Measurements from ENCODE around the gene LYZL2.

LYZL2 gene

DNA sequence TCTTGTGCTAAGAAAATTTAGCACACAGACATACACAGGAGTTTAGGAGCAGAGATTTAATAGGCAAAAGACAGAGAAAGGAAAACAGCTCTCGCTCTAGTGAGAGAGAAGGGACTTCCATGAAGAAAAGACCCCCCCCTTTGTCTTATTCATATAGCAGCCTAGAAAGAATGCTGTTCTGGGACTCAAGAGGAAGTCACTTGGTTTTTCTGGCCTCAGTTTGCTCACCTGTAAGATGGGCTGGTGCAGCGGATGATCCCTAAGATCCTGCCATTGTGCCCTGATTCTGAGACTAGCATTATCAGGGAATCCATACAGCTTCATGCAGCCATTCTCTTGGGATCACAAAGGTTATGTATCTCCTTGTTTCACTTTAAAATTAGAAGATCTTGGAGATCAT is 42.7 kb downstream of the LYZL2 start:
- POLR2A ChIA-PET: no interaction called here
- TF ChIP-seq BHLHE40 (IDR thresholded peaks at IDR 0.05; ENCODE audit: borderline replicate concordance) (no peak), FOXA1 (IDR thresholded peaks at IDR 0.05) (no peak)
- DNase-seq (ENCODE audit: extremely low spot score): no peak
- CTCF ChIA-PET: no interaction called here

DNA sequence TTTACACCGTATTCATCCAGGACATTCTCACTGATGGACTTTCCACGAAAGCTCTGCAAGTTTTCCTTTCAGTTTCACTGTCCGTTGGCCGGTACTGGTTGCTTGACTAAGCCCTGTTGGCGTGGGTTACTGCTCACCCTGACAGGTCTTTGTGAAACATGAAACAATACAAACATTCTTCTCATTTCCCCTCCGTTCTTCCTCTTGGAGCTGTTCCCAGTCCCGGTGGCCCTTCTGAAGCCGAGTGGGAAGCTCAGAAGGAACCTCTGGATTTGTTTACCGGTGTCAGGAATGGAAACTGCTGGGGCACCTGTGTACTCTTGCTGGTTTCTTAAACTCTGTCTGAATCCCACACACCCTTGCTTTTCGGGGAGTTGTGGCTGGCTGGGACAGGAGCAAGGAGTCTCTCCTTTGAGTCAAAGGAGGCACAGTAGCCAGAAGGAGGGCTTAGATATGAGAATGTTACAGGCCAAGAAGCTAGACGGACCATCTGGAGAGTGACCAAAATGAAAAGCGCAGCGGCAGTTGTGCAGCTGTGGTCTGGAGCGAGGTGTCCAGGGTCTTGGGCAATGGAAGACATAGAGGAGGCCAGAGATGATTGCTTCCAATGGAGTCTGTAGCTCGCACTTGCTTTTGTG is 45.7 kb downstream of the LYZL2 start:
- POLR2A ChIA-PET: interaction anchor here (1.8 kb wide), 1 partner anchor 30 kb away, joined by 4 read pairs; no protein-coding TSS in a partner anchor
- no peak for DNase-seq (ENCODE audit: extremely low spot score)
- CTCF ChIA-PET: interaction anchor here (0.6 to 1.1 kb wide), 3 partner anchors 146 to 209 kb away, joined by 3 to 6 read pairs (median 3); no protein-coding TSS in a partner anchor

DNA sequence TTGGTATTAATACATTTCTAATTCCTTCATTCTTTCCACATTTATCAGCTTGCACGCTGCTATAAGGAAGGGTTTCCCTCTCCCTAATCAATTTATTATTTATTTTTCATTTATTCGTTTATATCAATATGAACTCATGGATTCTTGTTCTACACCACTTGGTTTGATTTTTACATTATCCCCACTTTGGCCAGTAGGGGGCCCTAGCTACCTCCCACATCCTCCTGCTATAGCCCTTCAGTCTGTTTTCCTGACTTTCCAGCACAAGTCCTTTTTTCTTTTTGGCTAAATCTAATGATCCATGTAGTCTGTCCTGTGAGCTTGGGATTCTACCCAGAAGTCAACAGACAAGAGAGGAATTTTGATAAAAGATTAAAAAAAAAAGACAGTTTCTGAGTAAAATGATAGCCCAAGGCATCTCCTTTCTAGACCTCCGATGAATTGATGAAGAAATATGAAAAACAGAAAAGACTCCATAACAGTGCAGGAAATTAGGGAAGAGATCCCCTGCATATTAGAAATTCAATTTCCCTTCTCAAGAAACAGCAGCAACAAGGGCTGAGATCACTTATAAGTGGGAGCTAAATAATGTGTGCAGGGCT is 47.7 kb downstream of the LYZL2 start:
- DNase-seq (ENCODE audit: extremely low spot score): peak; percentile 46
- no peak for TF ChIP-seq BHLHE40 (IDR thresholded peaks at IDR 0.05; ENCODE audit: borderline replicate concordance)
- no peak for TF ChIP-seq SUZ12 (IDR thresholded peaks at IDR 0.05)
- no peak for TF ChIP-seq NFRKB (IDR thresholded peaks at IDR 0.05)
- no peak for TF ChIP-seq ARNT (IDR thresholded peaks at IDR 0.05)
- TF ChIP-seq CTBP1 (IDR thresholded peaks at IDR 0.05; ENCODE audit: borderline replicate concordance): no peak
- no peak for TF ChIP-seq FOXK2 (IDR thresholded peaks at IDR 0.05)
- CTCF ChIA-PET: interaction anchor here (0.6 to 2.1 kb wide), 19 partner anchors 10 to 1047 kb away, joined by 3 to 20 read pairs (median 3); no protein-coding TSS in a partner anchor
- POLR2A ChIA-PET: no interaction called here

More for the DNA sequence above, 45.7 kb downstream of the LYZL2 start:
- TF ChIP-seq CTBP1 (IDR thresholded peaks at IDR 0.05; ENCODE audit: borderline replicate concordance) (no peak), ARNT (IDR thresholded peaks at IDR 0.05) (no peak), LEF1 (IDR thresholded peaks at IDR 0.05; ENCODE audit: borderline replicate concordance) (no peak), FOXM1 (IDR thresholded peaks at IDR 0.05; ENCODE audit: borderline replicate concordance) (no peak), BHLHE40 (IDR thresholded peaks at IDR 0.05; ENCODE audit: borderline replicate concordance) (no peak)
- TF ChIP-seq, protein P1, sequence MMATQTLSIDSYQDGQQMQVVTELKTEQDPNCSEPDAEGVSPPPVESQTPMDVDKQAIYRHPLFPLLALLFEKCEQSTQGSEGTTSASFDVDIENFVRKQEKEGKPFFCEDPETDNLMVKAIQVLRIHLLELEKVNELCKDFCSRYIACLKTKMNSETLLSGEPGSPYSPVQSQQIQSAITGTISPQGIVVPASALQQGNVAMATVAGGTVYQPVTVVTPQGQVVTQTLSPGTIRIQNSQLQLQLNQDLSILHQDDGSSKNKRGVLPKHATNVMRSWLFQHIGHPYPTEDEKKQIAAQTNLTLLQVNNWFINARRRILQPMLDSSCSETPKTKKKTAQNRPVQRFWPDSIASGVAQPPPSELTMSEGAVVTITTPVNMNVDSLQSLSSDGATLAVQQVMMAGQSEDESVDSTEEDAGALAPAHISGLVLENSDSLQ (IDR thresholded peaks at IDR 0.05): no peak

DNA sequence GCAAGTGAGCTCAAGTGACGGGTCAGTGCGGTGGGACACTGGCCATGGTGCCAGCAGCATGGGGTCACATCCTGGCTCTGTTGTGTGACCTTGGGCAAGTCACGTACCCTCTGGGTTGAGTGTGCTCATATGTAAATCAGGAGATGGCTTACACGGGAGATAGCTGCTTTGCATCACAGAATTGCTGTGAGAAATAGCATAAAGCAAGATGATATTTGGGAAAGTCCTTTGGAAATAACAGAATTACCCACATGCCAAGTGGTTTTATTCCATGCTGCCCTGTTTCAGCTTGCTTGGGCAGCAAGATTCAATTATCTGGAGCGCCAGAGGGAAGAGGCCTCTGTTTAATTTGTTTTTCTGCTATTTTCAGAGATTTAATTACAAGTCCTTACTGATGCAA is 48.9 kb downstream of the LYZL2 start:
- ChIA-PET POLR2A (no interaction called here), CTCF (interaction anchor here (0.9 to 2.1 kb wide), 3 partner anchors 11 to 221 kb away, joined by 3 to 20 read pairs (median 3); no protein-coding TSS in a partner anchor)
- TF ChIP-seq FOXK2 (IDR thresholded peaks at IDR 0.05) (no peak), BHLHE40 (IDR thresholded peaks at IDR 0.05; ENCODE audit: borderline replicate concordance) (no peak), FOXA1 (IDR thresholded peaks at IDR 0.05) (no peak), ARNT (IDR thresholded peaks at IDR 0.05) (no peak), L3MBTL2 (conservative IDR thresholded peaks at IDR 0.05) (no peak), LEF1 (IDR thresholded peaks at IDR 0.05; ENCODE audit: borderline replicate concordance) (no peak), CTBP1 (IDR thresholded peaks at IDR 0.05; ENCODE audit: borderline replicate concordance) (no peak), TARDBP (IDR thresholded peaks at IDR 0.05) (no peak)
- TF ChIP-seq, protein P1 (IDR thresholded peaks at IDR 0.05): no peak
- DNase-seq (ENCODE audit: extremely low spot score): no peak

DNA sequence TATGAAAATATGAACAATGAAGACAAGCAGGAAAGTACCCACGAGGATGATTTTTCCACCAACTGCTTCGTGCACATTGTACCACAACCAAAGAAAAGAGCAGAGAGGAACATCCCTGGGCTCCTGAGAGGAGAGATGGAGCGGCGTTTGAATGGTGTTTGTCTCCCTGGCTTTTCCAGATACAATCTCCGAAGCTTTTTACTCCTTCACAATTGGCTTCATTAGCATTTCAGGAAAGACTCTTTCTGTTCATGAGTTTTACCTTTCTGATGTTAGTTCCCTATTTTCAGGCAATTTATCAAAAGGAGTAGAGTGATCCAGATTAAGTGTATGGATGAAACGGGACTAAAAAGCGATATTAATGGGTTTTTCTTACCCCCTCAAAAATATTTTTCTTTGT is 49.3 kb downstream of the LYZL2 start:
- no peak for TF ChIP-seq SP1 (IDR thresholded peaks at IDR 0.05)
- TF ChIP-seq FOXK2 (IDR thresholded peaks at IDR 0.05): no peak
- no peak for TF ChIP-seq BHLHE40 (IDR thresholded peaks at IDR 0.05; ENCODE audit: borderline replicate concordance)
- TF ChIP-seq ELF4 (IDR thresholded peaks at IDR 0.05): no peak
- no peak for TF ChIP-seq SUZ12 (IDR thresholded peaks at IDR 0.05)
- CTCF ChIA-PET: interaction anchor here (2.1 kb wide), 1 partner anchor 11 kb away, joined by 20 read pairs; no protein-coding TSS in a partner anchor
- POLR2A ChIA-PET: no interaction called here
- DNase-seq (ENCODE audit: extremely low spot score): no peak

DNA sequence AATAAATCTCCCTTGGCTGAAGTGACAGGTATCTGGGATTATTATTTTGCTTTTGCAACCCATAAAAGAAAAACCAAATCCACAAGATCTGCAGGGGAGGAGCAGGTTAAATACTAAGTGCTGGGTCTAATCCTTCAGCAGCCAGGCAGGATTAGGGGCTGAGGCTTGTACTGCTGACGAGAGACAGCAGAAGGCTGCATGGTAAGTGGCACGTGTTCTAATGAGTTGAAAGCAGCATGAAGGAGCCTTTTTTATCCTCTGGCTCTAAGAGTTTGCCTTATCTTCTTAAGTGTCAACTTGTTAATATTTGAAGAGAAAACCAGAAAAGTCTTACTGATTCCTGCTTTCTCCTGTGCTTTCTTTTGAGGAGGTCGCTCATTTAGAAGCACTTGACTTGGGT is 50.0 kb downstream of the LYZL2 start:
- ChIA-PET CTCF (no interaction called here), POLR2A (no interaction called here)
- TF ChIP-seq TARDBP (IDR thresholded peaks at IDR 0.05): no peak
- TF ChIP-seq SP1 (IDR thresholded peaks at IDR 0.05): no peak
- no peak for TF ChIP-seq L3MBTL2 (conservative IDR thresholded peaks at IDR 0.05)
- no peak for DNase-seq (ENCODE audit: extremely low spot score)

DNA sequence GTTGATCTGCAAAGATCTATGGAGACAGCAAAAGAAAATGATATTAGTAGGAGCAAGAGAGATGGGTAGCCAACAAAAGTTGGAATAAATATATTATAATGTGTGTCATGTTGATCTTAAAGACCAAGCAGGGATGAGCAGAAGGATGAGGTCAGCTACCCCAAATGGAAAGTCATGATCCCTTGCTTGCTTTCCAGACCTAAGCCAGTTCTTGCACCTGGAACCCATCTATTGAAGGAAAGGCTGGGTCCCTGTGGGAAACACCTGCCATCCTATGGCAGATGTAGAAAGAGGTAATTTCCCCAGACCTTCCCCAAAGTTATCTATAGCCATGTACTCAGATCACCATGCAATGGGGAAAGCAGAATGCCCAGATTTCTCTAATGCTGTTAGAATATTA is 52.5 kb downstream of the LYZL2 start:
- no peak for DNase-seq (ENCODE audit: extremely low spot score)
- CTCF ChIA-PET: no interaction called here
- TF ChIP-seq HDGF (IDR thresholded peaks at IDR 0.05; ENCODE audit: borderline replicate concordance) (no peak), CTBP1 (IDR thresholded peaks at IDR 0.05; ENCODE audit: borderline replicate concordance) (no peak), NFRKB (IDR thresholded peaks at IDR 0.05) (no peak), ZNF384 (IDR thresholded peaks at IDR 0.05) (no peak), FOXK2 (IDR thresholded peaks at IDR 0.05) (no peak), TARDBP (IDR thresholded peaks at IDR 0.05) (no peak), LEF1 (IDR thresholded peaks at IDR 0.05; ENCODE audit: borderline replicate concordance) (no peak), FOXM1 (IDR thresholded peaks at IDR 0.05; ENCODE audit: borderline replicate concordance) (no peak), ARNT (IDR thresholded peaks at IDR 0.05) (no peak), L3MBTL2 (conservative IDR thresholded peaks at IDR 0.05) (no peak), SP1 (IDR thresholded peaks at IDR 0.05) (no peak), BHLHE40 (IDR thresholded peaks at IDR 0.05; ENCODE audit: borderline replicate concordance) (no peak), SUZ12 (IDR thresholded peaks at IDR 0.05) (no peak), FOXA1 (IDR thresholded peaks at IDR 0.05) (no peak), ELF4 (IDR thresholded peaks at IDR 0.05) (no peak)
- TF ChIP-seq, protein P1 (IDR thresholded peaks at IDR 0.05): no peak
- POLR2A ChIA-PET: interaction anchor here (0.7 kb wide), 1 partner anchor 23 kb away, joined by 3 read pairs; no protein-coding TSS in a partner anchor

All from HEK293T (cell line).